ENCODE results near the gene KCNAB1.

Gene KCNAB1

DNA sequence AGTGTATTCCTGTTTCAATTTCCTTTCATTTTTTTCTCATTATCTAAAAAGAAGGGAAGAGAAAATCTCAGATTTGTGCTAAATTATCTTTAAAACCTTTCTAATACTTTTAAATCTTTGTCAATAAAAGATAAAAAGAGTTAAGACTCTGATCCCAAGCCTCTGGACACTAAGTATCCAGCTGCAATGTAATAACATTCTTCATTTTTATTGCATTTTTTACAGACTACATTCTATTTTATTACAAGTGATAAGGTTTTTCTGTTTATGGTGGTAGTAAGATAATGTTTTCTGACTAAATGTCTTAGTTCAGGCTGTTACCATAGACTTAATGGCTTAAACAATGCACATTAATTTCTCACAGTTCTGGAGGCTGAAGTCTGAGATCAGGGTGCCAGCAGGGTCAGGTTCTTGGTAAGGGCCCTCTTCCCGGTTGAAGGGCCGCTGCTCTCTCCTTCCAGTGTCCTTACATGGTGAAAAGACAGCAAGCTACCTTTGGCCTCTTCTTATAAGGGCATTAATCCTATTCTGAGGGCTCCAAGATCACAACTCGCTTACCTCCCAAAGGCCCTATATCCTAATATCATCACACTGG lies 19.7 kb downstream of the KCNAB1 start:
- DNase-seq, result no peak

DNA sequence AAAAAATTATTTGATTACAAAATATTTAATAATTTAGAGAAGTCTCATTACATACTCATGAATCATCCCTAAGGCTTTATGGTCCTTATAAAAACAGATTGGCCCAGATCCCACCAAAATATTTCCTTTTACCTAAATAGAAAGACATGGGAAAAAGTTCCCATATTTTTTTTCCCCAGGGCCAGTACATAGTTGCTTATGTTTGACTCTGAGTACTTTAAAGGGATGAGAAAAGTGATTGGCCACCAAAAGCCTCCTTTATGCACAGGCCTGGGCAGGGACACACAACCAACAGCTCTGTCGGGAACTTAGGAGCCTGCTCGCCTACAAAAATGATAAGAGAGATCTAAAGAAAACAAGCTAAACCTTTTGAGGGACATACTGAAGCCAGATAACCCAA lies 22.3 kb downstream of the KCNAB1 start:
- no peak for DNase-seq

GRCh38 chr3:156143136-156143535 lies 22.8 kb downstream of the KCNAB1 start:
- DNase-seq, result no peak

DNA sequence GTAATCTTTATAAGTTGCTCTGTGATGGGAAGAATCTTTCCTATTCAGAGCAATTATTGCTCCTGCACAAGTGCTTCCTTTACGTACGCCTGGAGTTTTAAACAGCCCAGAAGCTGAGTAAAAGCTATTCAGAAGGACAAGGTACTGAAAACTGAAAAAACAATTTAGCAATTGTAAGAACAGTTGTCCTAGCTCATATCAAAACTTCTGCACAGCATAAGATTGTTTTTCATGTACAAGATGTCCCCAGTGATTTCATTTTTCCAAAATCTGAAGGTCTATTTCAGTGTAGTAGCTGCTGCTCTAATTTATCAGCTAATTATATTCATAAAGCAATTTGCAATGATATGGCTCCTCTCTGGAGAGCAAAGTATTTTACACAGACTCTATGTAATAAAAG lies 23.7 kb downstream of the KCNAB1 start:
- DNase-seq, result no peak

GRCh38 chr3:156145866-156146265 lies 25.5 kb downstream of the KCNAB1 start:
- DNase-seq, result no peak

DNA sequence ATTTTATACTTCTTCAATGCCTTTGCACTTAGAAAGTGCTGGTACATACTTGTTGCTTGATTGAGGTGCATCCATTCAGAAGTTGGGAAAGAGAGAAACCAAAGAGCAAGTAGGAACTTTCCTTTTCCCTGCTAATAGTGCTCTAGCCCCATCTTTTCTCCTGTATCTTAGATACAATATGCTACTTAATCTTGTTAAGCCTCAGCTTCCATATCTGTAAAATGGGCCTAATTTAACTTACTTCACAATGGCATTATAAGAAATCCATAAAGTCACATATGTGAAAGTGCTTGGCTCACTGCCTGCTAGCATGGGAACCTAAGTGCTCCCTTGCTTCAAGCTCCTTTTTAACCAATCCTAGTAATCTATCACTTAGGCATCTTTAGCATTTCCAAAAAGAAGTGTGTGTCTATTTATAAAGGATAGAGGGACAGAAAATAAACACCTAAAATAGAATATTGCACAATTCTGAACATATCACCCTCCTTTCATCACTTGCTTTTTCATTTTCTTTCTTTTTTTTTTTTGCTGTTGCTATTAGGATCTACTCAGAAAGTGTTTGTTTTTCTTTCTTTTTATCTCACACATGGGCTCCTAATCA lies 28.1 kb downstream of the KCNAB1 start:
- no peak for DNase-seq

DNA sequence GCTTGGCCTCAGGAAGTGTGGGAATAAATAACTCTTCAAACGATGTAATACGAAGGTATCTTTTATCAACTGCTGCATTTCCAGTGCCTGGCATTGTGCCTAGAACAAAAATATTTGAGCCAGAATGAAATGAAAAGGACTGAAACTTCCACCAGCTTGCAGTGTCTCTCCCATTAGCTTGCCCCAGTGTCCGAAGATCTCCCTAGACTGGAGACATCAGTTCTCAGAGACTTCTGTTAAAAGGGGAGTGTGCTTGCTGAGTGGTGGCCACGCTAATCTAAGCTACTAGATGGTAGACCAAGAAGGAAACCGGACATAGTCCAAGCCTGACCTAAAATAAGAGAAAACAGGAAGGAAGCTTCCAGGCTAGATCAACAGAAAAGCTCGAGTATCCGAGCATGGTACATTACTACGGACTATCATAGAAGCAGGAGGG lies 28.6 kb downstream of the KCNAB1 start:
- no peak for DNase-seq

DNA sequence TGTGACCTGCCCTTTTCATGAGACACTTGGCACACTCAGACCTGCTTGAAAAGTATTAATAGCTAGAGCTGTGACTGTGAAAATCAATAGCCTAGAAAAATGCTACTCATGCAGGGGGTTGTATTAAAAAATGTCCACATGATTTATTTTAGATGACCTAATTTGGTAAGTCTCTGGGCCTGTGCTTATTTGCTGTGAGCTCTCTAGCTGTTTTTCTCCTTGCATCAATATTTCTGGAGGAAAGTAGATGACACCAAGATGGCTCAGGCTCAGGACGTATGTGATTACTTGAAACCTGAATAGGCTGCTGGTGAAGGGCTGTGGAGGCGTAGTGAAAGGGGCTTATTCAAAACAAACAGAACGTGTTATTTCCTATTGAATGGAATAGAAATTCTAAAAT lies 29.5 kb downstream of the KCNAB1 start:
- no peak for DNase-seq

DNA sequence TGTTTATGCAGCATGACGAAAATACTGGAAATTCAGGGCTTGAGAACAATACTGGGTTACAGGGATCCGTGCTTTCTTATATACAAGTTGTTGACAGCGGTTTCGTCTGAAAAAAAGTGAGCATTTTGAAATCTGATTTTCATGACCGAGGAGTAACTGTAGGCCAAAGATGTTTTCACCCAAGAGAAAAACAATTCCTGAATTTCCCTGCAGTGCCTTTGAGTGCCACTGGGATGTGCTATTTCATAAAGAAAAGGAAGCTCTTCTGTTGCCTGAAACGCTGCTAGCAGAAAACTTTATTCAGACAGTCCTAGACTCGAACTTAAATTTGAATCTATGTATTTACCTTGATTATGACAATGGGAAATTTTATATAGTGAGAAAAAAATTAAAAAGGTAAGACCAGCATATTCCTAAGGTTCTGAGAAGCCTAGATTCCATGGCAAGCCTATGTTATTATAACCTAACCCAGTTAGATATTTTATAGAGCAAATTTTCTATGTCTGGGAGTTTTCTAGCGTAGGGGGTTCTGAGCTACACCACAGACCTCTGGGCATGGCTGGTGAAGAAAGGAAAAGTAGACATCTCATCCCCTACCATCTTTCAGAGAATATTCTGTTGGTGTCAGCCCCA lies 30.2 kb downstream of the KCNAB1 start:
- peak; percentile 31 for DNase-seq

GRCh38 chr3:156151824-156152428 lies 31.5 kb downstream of the KCNAB1 start:
- peak; percentile 56 for DNase-seq

DNA sequence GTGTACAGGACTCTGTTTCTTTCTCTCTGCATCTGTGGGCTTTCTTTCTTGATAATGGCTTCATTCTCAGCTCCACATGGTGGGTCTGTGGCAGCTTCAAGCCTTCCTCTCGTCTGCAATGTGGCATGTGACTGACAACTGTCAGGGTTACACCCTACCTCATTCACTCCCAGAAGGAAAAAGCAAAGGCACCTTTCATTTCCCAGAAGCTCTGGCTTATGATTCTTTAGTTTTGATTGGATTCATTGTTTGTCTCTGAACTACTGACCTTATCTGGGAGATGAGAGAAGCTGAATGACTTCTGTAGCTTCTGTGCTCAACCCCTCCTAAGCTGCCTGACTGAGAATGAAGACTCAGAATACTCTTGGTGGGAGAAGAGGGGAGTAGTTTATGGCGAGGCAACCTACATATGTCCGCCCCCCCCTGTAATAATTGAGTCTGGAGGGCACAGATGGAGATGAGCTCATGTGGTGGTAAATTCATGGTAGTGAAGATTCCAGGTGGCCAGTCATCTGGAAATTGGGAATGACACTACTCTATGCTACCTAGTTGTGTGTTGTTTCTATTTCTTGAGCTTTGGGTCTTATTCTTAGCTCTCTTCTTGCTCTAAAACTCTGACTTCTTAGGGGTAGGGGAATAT lies 38.4 kb downstream of the KCNAB1 start:
- DNase-seq, result no peak

DNA sequence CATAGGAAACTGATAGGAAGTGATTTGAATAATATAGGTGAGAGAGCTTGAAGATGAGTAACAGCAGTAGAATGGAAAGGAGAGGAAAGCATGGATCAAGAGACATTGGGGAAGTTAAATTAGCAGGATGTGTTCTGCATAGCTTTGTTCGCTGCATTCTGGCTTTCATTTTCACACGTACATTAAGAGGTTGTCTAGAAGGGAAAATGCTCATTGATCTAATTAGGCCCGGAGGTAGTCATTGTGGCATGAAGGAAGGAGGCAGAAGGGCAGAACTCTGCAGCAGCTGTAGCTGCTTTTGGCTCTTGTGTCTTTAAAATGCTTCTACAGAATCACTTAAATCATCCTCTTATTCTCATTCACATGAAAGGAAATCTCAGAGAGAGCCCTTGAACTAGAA lies 40.3 kb downstream of the KCNAB1 start:
- DNase-seq, result no peak

DNA sequence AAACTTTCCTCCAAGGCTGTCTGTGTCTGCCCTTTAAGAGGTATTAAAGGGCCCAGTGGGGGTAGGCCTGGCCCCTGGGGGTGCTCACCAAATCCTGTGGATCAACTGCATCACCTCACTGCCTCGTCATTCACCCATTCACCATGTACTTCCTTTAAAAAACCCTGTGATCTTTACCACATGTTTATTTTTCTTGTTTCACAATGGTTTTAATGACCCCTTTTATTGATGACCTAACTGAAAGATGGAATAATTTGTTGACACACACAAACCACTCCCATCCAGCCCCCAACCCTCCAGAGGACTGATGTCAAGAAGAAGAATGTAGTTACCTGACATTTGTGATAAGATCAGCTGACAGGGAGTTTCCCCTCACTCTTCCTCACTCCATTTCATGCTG lies 40.8 kb downstream of the KCNAB1 start:
- DNase-seq, result peak; percentile 7

- no peak for DNase-seq
These were observed 43.5 kb downstream of the KCNAB1 start for GRCh38 chr3:156163848-156164247.

DNA sequence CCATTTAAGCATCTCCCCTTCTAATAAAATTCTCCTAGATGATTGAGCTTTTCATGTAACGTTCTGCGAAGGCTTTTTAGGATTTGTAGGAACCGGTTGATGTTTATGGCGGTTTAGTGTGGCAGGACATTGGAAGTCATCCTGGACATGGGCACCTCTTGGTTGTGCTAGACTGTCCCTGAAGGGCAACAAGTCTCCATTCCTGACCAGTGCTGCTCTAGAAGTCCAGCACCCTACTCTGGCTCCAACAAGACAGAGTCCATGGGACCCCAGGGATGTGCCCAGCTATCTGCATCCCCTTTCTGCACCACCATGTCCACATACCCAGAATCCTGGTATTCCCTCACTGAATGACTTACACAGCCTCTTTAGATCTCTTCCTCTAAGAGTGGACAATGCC lies 46.4 kb downstream of the KCNAB1 start:
- DNase-seq, result no peak

- no peak for DNase-seq
These were observed 50.2 kb downstream of the KCNAB1 start for GRCh38 chr3:156170571-156170970.

- no peak for DNase-seq
These were observed 51.2 kb downstream of the KCNAB1 start for GRCh38 chr3:156171281-156172267.

- DNase-seq, result no peak
These were observed 52.2 kb downstream of the KCNAB1 start for GRCh38 chr3:156172536-156172935.

DNA sequence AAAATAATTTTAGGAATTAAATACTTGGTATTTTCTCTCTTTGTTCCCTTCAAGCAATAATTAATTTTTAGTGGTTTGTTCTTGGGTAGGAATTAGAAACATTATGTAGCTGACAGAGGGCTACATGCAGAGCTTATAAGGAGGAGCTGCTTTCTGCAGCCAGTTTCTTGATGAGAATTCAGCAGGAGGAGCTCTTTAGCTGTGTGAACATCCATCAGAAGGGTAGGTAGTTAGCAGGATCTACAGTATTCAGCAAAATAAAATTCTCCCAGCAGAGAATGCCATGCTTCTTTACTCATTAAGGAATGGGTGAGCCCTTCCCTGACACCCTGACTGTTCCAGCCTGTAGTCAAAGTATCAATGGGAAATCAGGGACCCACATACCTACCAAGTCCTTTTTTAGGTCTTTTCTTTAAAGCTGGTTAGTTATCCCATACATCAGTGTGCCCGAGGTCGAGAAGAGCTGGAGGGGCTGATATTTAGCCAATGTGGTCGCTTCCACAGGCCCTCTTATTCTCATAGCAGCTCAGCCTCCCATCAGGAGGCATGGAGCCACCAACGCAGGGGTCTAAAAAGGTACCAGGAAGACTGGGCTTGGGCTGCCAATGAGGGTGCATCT lies 54.0 kb downstream of the KCNAB1 start:
- no peak for DNase-seq

- no peak for DNase-seq
These were observed 55.2 kb downstream of the KCNAB1 start for GRCh38 chr3:156175570-156175969.

- no peak for DNase-seq
These were observed 55.7 kb downstream of the KCNAB1 start for GRCh38 chr3:156176048-156176447.

DNA sequence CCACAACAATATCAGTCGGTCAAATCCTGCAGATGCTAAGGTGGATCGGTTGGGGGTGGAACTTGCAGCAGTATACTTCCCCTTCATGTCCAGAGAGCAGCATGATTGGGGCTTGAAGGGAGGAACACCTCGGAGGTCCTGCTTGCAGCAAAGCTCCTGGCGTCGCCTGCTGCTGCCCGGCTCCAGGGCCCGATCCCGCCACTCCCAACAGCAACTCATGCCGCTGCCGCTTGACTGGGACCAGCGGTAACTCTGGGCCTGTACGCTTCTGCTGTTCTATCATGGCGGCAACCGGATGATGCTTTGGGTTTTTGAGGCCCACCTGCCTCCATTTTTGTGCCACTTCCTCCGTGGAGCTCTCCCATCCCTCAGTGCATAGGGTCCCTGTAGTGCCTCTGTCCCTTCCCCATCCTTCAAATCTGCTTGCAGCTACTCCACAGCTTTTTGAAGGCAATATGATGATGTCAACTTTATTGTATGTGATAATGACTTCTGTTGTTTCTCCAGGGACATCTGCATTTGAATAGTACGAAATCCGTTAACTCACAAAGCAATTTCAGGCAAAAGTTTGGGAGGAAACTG lies 56.3 kb downstream of the KCNAB1 start:
- no peak for DNase-seq
